ENCODE results near the gene CCDC30. TPM values are rescaled to one million over a fixed set of nuclear protein-coding genes. Genes with fewer than 3 reads are reported as not detected.

CCDC30 gene
- total and polyA plus RNA-seq, 9 of the 15 experiments (the other 6 are each of a cell fraction or from before 2014, with no cell fraction given): 0.05 to 0.91 (median 0.24) TPM

DNA sequence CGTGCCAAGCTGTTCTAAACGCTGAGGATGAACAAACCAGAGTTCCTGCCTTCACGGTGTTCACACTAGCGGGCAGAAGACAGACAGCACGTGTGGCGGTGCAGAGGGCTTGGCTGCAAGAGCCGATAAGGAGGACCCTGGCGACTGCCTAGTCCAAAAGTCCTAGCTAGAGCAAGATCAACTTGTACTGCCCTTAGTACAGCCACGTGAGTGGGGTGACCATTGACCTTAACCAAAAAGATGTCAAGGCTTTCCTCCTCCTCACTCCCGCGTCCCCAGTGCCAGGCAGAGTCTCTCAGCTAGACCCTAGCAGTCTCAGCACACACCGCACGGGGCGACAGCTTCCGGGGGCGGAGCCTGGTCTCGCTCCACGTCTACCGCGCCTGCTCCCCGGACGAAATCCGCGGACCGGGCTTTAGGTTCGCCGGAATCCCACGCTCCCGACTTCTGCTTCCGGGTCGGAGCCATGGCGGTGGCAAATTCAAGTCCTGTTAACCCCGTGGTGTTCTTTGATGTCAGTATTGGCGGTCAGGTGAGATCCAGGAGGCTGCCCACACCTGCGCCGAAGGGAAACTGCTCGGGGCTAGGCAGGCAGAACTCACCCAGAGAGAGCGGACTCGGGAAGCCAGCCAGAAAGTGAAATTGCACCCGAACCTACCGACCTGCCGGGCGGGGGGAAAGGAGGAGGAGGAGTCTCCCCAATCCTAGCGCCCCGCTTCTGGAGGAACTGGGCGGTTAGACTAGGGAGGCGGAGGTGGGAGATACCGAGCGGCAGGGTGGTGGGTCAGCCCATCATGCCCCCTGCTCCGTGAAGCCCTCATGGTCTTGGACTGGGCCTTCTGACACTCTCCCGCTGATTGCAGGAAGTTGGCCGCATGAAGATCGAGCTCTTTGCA is 195.1 kb downstream of the CCDC30 start, which contains the start of gene PPIH (continued):
- TF ChIP-seq, protein P1, sequence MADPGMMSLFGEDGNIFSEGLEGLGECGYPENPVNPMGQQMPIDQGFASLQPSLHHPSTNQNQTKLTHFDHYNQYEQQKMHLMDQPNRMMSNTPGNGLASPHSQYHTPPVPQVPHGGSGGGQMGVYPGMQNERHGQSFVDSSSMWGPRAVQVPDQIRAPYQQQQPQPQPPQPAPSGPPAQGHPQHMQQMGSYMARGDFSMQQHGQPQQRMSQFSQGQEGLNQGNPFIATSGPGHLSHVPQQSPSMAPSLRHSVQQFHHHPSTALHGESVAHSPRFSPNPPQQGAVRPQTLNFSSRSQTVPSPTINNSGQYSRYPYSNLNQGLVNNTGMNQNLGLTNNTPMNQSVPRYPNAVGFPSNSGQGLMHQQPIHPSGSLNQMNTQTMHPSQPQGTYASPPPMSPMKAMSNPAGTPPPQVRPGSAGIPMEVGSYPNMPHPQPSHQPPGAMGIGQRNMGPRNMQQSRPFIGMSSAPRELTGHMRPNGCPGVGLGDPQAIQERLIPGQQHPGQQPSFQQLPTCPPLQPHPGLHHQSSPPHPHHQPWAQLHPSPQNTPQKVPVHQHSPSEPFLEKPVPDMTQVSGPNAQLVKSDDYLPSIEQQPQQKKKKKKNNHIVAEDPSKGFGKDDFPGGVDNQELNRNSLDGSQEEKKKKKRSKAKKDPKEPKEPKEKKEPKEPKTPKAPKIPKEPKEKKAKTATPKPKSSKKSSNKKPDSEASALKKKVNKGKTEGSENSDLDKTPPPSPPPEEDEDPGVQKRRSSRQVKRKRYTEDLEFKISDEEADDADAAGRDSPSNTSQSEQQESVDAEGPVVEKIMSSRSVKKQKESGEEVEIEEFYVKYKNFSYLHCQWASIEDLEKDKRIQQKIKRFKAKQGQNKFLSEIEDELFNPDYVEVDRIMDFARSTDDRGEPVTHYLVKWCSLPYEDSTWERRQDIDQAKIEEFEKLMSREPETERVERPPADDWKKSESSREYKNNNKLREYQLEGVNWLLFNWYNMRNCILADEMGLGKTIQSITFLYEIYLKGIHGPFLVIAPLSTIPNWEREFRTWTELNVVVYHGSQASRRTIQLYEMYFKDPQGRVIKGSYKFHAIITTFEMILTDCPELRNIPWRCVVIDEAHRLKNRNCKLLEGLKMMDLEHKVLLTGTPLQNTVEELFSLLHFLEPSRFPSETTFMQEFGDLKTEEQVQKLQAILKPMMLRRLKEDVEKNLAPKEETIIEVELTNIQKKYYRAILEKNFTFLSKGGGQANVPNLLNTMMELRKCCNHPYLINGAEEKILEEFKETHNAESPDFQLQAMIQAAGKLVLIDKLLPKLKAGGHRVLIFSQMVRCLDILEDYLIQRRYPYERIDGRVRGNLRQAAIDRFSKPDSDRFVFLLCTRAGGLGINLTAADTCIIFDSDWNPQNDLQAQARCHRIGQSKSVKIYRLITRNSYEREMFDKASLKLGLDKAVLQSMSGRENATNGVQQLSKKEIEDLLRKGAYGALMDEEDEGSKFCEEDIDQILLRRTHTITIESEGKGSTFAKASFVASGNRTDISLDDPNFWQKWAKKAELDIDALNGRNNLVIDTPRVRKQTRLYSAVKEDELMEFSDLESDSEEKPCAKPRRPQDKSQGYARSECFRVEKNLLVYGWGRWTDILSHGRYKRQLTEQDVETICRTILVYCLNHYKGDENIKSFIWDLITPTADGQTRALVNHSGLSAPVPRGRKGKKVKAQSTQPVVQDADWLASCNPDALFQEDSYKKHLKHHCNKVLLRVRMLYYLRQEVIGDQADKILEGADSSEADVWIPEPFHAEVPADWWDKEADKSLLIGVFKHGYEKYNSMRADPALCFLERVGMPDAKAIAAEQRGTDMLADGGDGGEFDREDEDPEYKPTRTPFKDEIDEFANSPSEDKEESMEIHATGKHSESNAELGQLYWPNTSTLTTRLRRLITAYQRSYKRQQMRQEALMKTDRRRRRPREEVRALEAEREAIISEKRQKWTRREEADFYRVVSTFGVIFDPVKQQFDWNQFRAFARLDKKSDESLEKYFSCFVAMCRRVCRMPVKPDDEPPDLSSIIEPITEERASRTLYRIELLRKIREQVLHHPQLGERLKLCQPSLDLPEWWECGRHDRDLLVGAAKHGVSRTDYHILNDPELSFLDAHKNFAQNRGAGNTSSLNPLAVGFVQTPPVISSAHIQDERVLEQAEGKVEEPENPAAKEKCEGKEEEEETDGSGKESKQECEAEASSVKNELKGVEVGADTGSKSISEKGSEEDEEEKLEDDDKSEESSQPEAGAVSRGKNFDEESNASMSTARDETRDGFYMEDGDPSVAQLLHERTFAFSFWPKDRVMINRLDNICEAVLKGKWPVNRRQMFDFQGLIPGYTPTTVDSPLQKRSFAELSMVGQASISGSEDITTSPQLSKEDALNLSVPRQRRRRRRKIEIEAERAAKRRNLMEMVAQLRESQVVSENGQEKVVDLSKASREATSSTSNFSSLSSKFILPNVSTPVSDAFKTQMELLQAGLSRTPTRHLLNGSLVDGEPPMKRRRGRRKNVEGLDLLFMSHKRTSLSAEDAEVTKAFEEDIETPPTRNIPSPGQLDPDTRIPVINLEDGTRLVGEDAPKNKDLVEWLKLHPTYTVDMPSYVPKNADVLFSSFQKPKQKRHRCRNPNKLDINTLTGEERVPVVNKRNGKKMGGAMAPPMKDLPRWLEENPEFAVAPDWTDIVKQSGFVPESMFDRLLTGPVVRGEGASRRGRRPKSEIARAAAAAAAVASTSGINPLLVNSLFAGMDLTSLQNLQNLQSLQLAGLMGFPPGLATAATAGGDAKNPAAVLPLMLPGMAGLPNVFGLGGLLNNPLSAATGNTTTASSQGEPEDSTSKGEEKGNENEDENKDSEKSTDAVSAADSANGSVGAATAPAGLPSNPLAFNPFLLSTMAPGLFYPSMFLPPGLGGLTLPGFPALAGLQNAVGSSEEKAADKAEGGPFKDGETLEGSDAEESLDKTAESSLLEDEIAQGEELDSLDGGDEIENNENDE (IDR thresholded peaks at IDR 0.05; ENCODE audit: low read depth, low read length): no peak
- no peak for TF ChIP-seq ZNF780A (CRISPR knock-in tag; IDR thresholded peaks at IDR 0.05)
- peak in 1 of 2 experiments; percentile 72; a peak in 2 of 4 replicates for TF ChIP-seq SRF (CRISPR knock-in tag; IDR thresholded peaks at IDR 0.05)
- TF ChIP-seq TAF7 (tag; IDR thresholded peaks at IDR 0.05): peak; percentile 40; the same call in 1 of the 2 replicates
- peak; percentile 49; the same call in 1 of the 2 replicates for TF ChIP-seq MECOM (CRISPR knock-in tag; IDR thresholded peaks at IDR 0.05)
- TF ChIP-seq, protein P2, sequence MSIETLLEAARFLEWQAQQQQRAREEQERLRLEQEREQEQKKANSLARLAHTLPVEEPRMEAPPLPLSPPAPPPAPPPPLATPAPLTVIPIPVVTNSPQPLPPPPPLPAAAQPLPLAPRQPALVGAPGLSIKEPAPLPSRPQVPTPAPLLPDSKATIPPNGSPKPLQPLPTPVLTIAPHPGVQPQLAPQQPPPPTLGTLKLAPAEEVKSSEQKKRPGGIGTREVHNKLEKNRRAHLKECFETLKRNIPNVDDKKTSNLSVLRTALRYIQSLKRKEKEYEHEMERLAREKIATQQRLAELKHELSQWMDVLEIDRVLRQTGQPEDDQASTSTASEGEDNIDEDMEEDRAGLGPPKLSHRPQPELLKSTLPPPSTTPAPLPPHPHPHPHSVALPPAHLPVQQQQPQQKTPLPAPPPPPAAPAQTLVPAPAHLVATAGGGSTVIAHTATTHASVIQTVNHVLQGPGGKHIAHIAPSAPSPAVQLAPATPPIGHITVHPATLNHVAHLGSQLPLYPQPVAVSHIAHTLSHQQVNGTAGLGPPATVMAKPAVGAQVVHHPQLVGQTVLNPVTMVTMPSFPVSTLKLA (conservative IDR thresholded peaks at IDR 0.05): peak; percentile 96 to 98
- peak; percentile 80 for TF ChIP-seq GTF2E2 (tag; IDR thresholded peaks at IDR 0.05)
- peak; percentile 93 for TF ChIP-seq HDAC2 (IDR thresholded peaks at IDR 0.05)
- peak; percentile 58; the same call in 1 of the 2 replicates for TF ChIP-seq ZBED1 (IDR thresholded peaks at IDR 0.05)
- TF ChIP-seq, protein P3, sequence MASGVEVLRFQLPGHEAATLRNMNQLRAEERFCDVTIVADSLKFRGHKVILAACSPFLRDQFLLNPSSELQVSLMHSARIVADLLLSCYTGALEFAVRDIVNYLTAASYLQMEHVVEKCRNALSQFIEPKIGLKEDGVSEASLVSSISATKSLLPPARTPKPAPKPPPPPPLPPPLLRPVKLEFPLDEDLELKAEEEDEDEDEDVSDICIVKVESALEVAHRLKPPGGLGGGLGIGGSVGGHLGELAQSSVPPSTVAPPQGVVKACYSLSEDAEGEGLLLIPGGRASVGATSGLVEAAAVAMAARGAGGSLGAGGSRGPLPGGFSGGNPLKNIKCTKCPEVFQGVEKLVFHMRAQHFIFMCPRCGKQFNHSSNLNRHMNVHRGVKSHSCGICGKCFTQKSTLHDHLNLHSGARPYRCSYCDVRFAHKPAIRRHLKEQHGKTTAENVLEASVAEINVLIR (CRISPR knock-in tag; IDR thresholded peaks at IDR 0.05): peak; percentile 63; the same call in 1 of the 2 replicates
- no peak for TF ChIP-seq PTTG1 (tag; IDR thresholded peaks at IDR 0.05; ENCODE audit: low read depth)
- TF ChIP-seq ETV6 (IDR thresholded peaks at IDR 0.05; ENCODE audit: borderline replicate concordance in 1 of 2, low read depth in 2 of 2, low read length in 1 of 2): no peak
- no peak for TF ChIP-seq ETV6 (CRISPR knock-in tag; IDR thresholded peaks at IDR 0.05; ENCODE audit: borderline replicate concordance)
- TF ChIP-seq POLR2A (conservative IDR thresholded peaks at IDR 0.05): peak; percentile 96
